Suppressor macrophage treated with lipopolysaccharide for 4 hours (primary cell): ENCODE measurements around the gene GNG13.
"Not testable (repeated sequence)": the region's sequence is repeated elsewhere in the genome, so short reads cannot be mapped to it uniquely, and the experiment has no call there.

Experiments used
- DNase-seq: peaks from one replicate; pipeline ENCODE4 v3.0.0-alpha.2; 2020

The GNG13 gene

DNA sequence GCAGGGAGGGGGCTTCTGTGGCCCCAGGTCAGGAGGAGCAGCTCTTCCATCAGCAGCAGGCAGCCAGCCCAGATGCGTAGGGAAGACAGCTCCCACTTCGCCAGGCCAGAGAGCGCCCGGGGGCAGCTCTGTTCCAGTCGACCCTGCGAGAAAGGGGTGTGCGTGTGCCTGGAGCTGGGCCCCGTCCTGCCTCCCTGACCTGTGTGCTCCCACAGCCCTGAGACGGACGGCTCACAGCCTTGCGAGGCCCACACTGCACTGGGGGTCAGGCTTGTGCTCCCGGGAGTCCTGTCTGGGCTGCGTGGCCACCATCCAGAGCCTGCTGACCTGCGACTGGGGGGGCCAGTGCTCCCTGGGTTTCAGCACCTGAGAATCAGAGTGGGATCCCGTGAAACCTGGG lies 40.5 kb downstream of the GNG13 start:
- no peak for DNase-seq

DNA sequence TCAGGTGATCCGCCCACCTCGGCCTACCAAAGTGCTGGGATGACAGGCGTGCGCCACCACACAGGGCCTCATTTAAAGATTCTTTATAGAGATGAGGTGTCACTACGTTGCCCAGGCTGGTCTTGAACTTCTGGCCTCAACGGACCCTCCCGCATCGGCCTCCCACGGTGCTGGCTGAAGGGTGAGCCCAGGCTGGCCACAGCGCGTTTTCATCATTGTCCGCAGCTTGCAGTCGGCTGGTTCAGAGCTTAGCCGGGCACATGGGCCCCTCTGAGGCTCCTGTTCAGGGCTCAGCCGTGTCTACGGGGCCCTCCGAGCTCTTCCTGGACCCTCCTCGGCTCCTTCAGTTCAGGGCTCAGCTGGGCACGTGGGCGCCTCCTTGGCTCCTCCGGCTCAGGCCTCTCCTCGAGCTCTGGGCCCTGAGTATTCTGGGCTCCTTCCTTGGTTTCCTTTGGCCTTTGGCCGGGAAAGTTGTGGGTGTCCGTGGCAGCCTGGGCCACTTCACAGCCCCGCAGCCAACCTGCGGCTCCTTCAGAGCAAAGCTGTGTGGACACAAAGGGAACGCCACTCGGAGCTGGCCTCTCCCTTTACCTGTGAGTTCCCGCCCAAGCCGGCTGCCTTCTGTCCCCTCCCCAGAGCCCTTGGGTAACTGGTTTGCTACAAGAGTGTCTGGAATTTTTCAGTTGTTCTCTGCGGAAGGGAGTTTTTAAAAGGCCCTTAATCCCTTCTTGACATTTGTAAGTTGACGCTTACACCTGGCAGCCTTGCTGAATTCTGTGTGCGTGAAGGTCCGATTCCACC lies 41.2 kb downstream of the GNG13 start:
- DNase-seq, result no peak

DNA sequence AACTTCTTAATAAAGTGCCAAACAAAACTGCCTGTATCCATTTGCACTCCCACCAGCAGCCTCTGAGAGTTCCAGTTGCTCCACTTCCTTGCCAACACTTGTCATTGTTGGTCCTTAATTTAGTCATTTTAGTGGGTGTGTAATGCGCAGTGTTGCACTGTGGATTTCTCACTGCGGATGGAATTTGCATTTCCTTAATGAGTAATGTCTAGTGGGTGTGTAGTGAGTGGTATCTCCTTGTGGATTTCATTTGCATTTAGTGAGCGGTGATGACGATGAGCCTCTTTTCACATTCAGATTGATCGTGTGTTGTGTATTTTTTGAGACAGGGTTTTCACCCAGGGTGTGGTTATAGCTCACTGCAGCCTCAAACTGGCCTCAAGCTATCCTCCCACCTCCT lies 44.1 kb downstream of the GNG13 start:
- DNase-seq, result peak; percentile 24

DNA sequence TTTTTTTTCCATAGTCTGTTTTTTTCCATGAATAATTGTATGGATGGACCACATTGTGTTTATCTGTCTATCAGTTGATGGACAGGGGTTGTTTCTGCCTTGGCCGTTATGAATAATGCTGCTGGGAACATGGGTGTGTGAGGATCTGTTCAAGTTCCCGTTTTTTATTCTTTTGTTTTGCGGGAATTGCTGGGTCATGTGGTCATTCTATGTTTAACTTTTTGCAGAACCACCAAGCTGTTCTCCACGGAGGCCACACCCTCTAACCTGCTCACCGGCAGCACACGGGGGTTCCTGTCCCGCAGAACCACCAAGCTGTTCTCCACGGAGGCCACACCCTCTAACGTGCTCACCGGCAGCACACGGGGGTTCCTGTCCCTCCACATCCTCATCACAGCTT lies 45.9 kb downstream of the GNG13 start:
- DNase-seq, result peak; percentile 73

DNA sequence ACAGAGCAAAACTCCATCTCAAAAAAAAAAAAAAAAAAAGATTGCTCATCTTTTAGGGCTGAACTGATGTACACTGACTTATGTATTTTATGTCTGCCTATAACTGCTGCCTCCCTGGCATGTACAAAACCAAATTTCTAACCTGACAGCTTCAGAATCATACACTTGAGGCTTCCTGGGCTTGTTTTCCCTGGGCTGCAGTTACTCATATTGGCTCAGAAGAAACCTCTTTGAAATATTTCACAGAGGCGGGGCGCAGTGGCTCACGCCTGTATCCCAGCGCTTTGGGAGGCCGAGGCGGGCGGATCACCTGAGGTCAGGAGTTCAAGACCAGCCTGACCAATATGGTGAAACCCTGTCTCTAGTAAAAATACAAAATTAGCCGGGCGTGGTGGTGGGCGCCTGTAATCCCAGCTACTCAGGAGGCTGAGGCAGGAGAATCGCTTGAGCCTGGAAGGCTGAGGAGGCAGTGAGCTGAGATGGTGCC lies 46.4 kb downstream of the GNG13 start:
- DNase-seq, result not testable (repeated sequence)

DNA sequence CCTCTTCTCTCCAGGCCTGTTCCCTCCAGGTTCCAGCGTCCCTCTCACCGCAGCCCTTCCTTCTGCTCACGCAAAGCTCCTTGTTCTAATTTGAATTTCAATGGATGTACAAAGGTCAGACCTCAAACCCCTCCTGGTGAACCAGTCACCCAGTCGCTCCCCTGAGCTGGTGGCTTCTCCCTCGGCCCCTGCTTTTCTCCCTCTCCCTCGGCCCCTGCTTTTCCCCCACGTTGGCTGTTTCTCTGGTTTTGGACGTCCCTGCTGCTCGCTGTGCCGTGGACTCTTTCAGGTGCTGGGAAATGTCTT lies 48.6 kb downstream of the GNG13 start:
- no peak for DNase-seq

DNA sequence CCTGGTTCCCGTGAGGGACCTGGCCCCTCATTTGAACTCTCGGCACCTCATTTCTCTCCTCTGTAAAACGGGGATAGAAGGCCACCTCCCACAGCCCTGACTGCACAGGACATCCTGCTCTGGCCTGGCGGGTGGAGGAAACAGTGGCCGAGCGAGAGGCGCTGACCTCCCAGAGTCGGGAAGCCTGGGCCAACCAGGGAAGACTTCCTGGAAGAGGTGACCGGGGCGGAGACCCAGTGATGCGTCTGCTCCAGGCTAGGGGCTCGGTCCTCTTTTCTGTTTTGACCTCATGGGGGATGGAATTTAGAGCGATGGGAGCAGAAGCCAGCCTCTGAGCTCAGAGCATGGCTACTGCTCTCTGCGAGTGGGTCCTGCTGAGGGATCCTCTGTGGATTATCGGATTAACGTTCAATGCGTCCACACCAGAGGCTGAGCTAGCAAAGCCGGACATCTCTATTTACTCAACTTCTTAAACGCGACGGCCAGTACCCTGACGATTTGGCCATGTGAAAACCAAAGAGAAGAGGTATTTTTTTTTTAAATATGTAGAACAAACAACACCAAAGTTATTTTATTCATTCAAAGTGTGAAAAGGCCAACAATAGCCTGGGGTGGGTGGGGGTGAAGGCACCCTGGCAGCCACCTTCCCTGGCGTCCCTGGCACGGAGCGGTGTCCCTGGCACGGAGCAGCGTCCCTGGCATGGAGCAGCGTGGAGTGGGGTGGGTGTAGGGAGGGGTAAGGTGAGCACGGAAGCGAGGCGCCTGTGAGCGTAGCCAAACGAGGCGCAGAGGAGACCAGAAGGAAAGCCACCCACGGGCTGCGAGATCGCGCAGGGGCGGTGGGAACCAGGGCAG lies 49.2 kb downstream of the GNG13 start:
- no peak for DNase-seq

DNA sequence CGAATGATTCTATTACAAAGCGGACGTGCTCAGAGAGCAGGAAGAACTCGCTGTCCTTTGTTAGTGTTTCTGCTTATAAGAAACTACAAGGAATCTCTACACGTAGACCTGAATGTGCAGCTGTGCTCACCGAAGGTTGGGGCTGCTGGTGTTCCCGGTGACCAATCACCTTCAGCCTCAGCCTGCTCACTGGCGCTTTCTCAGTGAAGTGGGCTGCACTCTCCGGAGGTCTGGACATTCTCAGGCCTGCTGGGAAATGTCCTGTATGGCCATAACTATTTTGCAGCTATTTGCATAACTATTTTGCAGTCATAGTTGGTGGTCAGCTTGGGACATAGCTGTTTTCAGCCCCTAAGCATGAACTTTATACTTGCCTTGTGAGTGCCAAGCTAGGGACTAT lies 50.0 kb downstream of the GNG13 start:
- DNase-seq, result no peak

DNA sequence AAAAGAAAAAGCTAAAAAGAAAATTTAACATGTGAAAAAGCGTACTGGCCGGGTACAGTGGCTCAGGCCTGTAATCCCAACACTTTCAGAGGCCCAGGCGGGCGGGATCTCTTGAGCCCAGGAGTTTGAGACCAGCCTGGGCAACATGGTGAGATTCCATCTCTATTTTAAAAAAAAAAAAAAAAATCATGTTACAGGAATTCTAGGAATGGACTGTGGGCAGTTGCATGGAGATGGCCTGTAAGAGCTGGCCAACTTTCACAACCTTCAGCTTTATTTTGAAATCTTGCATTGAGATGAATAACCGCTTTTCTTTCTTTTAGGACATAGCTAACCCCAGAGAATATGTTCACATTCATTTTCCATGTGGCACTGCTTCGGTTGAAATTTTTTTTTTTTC lies 51.5 kb downstream of the GNG13 start:
- no peak for DNase-seq
